GM20431 (cell line): ENCODE measurements around the gene CRYZ.
"Not testable (repeated sequence)": the region's sequence is repeated elsewhere in the genome, so short reads cannot be mapped to it uniquely, and the experiment has no call there.

Experiments used
- in situ Hi-C: fragments of 300-500 bp; cut with MseI, MboI; formaldehyde crosslinking; loops from one replicate; pipeline ENCODE4 v1.15.0; 2020; ENCODE audit warnings: low sequenced_read_pairs; ENCODE audit not compliant: unreplicated experiment

The CRYZ gene

GRCh38 chr1:74732960-74733603 lies at the start of gene CRYZ, which contains the start of gene TYW3:
Gene CRYZ, minus strand, starts transcription at chr1:74733050. Its CDS starts 8,229 bp downstream, at chr1:74724821.
Gene TYW3, plus strand, starts transcription at chr1:74733152. Its CDS starts 93 bp downstream, at chr1:74733245.
- in situ Hi-C loops = no loop called here

DNA sequence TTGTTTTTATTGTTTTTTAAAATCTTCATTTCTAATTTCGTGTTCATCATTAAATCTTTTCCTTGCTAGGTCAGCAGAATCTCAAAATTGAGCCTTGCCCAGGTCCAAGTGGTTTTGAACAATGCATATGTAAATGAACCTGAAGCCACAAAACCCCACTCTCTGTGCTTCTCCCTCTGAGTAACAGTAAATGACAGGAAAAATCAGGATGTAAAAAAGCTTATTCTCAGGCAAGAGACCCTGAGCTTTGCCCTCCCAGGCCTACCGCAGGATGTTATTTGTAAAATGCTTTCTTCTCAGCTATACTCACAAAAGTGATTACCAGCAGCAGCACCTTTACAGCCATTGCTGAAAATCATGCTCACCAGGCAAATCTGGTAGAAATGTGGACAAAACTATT lies 47.7 kb upstream of the CRYZ start:
- in situ Hi-C loops = no loop called here

DNA sequence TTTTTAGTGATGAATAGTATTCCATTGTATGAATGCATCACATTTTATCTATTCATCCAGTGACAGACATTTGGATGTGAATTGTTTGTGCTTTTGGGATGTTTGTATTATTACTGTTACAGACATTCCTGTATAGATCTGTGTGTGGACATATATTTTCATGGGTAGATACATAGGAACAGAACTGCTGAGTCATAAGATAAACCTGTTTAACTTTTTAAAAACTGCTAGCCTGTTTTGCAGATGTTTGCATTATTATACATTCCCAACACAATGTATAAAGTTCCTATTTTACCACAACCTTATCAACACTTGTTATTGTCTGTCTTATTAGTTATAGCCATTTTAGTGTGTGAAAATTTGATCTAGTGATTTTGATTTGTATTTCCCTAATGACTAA lies 46.9 kb upstream of the CRYZ start:
- in situ Hi-C loops = loop anchor here (10.0 kb wide), 1 partner anchor 425 kb away; no protein-coding TSS in a partner anchor

DNA sequence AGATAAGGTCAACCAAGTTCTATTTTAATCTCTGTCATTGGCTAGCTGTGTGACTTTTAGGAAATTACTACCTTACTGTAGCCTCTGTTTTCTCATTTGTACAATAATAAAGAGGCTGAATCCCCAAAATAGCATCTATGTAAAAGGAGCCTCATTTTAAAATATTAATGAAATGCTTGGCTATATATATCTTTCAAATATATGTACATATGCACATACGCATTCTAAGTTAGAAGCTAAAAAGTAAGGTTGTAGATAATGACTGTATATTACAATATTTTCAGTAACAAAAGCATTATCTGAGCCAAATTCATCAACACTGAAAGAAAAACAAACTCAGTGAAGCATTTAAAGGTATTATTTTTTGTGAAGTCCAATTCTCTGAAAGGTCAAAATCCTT lies 44.7 kb upstream of the CRYZ start:
- in situ Hi-C loops = loop anchor here (10.0 kb wide), 1 partner anchor 427 kb away; no protein-coding TSS in a partner anchor

- in situ Hi-C loops = loop anchor here (10.0 kb wide), 1 partner anchor 429 kb away; no protein-coding TSS in a partner anchor
Observed at GRCh38 chr1:74775735-74776134, 42.9 kb upstream of the CRYZ start.

DNA sequence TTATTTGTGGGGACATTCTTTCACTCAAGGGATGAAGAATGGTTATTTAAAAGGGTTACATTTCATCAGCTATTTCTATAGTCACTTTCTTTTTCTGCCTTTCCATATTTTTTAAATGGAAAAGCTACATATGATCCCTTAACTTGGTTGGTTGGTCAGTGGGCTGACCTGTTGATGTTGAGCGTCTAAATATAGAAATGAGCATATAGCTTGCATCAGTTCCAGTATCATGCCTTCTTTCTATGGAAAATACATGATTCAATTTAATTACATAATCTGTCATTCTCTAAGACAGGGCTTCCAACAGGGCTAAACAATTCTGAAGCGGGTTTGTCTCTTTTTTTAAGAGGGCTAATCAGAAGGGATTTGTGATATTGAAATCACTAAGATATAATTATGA lies 40.7 kb upstream of the CRYZ start:
- in situ Hi-C loops = loop anchor here (10.0 kb wide), 1 partner anchor 431 kb away; no protein-coding TSS in a partner anchor

GRCh38 chr1:74772945-74773344 lies 40.1 kb upstream of the CRYZ start:
- in situ Hi-C loops = loop anchor here (10.0 kb wide), 1 partner anchor 432 kb away; no protein-coding TSS in a partner anchor

DNA sequence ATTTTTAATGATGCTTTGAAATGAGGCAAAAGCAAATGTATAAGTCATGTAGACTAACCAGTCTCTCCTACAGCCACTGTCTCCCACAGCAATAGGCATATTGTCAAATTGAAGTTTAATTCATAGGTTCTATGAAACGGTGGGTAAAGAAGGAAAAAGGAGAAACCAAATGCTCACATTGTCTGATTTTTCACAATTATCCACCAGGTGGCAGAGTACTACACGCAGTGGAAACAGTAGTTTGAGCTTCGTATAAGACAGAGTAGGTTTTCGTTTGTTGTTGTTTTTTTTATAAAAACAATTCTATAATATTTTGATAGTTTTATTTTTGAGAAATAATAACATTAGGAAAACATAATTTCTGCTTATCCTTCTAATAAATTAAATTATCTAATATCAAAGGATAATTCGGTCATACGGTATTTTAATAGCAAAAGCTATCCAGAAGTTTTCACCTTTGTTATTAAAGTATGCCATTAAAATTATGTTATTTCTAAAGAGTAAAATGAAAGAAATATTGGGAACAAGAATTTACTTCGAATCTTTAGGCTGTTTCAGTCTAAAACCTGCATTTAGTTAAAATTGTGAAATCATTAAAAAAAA lies 39.2 kb upstream of the CRYZ start:
- in situ Hi-C loops = loop anchor here (10.0 kb wide), 1 partner anchor 433 kb away; no protein-coding TSS in a partner anchor

- in situ Hi-C loops = no loop called here
Observed at GRCh38 chr1:74767490-74767889, 34.6 kb upstream of the CRYZ start.

DNA sequence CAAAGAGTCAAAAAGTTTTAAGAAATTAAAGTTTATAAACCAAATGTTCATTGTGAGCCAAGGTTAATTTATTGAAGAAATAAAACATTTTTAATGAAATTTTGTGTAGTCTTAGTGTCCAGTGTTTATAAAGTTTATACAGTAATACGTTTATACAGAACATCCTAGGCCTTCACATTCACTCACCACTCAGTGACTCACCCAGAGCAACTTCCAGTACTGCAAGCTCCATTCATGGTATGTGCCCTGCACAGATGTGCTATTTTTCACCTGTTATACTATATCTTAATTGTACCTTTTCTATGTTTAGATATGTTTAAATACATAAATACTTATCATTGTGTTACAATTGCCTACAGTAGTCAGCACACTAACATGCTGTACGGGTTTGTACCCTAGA lies 33.7 kb upstream of the CRYZ start:
- in situ Hi-C loops = no loop called here

- in situ Hi-C loops = no loop called here
Observed at GRCh38 chr1:74763807-74764206, 31.0 kb upstream of the CRYZ start.

DNA sequence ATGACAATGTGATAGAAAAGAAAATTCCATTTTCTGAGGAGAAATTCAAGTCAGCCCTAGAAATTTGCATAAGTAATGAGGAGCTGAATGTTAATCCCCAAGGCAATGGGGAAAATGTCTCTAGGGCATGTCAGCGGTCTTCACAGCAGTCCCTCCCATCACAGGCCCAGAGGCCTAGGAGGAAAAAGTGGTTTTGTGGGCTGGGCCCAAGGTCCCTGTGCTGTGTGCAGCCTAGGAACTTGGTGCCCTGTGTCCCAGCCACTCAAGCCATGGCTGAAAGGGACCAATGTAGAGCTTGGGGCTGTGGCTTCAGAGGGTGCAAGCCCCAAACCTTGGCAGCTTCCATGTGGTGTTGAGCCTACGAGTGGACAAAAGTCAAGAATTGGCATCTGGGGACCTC lies 23.8 kb upstream of the CRYZ start:
- in situ Hi-C loops = not testable (repeated sequence)

- in situ Hi-C loops = no loop called here
Observed at GRCh38 chr1:74755475-74755874, 22.6 kb upstream of the CRYZ start.

DNA sequence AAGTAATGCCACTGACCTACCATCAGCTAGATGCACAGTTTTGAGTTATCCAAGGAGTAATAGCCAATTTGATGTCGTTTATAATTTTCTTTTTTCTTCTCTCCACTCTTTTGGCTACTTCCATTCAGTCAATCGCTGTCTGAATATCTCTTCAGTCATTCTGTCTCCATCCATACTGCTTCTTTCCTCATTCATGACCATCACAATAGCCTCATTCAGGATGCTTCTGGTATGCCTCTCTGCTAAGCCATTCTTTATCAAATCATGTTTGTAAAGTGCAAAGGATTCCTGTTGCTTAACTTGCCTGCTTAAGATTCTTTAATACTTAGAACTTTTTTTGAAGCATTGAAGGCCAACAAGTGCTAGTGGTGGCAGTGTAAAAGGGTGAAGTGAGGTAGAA lies 20.3 kb upstream of the CRYZ start:
- in situ Hi-C loops = no loop called here

- in situ Hi-C loops = no loop called here
Observed at GRCh38 chr1:74748960-74749359, 16.1 kb upstream of the CRYZ start.

DNA sequence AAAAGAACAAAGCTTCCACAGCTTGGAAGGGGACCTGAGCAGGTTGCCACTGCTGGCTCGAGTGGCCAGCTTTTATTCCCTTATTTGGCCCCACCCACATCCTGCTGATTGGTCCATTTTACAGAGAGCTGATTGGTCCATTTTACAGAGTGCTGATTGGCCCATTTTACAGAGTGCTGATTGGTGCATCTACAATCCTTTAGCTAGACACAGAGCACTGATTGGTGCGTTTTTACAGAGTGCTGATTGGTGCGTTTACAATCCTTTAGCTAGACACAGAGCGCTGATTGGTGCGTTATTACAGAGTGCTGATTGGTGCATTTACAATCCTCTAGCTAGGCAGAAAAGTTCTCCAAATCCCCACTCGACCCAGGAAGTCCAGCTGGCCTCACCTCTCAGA lies 12.4 kb upstream of the CRYZ start:
- in situ Hi-C loops = not testable (repeated sequence)

GRCh38 chr1:74740307-74740980 lies 7.6 kb upstream of the CRYZ start:
- in situ Hi-C loops = not testable (repeated sequence)

DNA sequence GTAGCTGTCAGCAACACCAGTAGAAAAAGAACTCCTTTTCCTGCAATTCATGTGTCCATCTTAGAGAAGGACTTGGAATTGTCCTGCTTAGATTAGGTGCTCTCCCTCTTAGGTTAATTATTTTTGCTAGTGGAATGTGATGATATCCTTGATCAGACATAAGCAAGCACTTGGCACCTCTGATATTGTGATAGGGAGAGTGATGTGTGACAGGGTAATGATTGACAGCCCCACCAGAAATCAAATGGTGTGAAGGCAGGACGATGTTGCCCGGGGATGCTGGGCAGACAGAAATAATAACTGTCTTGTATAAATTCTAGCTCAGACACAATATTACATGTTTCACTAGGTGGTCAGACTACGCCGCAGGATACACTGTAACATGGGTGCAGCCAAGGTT lies 4.5 kb upstream of the CRYZ start:
- in situ Hi-C loops = no loop called here

- in situ Hi-C loops = no loop called here
Observed at GRCh38 chr1:74733604-74734484, 994 bp upstream of the CRYZ start.
